22Rv1 (cell line): Measurements from ENCODE around the gene GTPBP2.

ENCODE experiments used
- ZFX ChIP-seq: fragments of 450-650 bp; IDR thresholded peaks from 2 replicates; pipeline ENCODE4 v1.6.1; 2017; ENCODE audit warnings: antibody characterized with exemption, borderline replicate concordance
- TF ChIP-seq, protein P1 (sequence below): fragments of 450-650 bp; IDR thresholded peaks from 2 replicates; pipeline ENCODE4 v1.5.1; 2017; ENCODE audit warnings: mild to moderate bottlenecking

DNA sequence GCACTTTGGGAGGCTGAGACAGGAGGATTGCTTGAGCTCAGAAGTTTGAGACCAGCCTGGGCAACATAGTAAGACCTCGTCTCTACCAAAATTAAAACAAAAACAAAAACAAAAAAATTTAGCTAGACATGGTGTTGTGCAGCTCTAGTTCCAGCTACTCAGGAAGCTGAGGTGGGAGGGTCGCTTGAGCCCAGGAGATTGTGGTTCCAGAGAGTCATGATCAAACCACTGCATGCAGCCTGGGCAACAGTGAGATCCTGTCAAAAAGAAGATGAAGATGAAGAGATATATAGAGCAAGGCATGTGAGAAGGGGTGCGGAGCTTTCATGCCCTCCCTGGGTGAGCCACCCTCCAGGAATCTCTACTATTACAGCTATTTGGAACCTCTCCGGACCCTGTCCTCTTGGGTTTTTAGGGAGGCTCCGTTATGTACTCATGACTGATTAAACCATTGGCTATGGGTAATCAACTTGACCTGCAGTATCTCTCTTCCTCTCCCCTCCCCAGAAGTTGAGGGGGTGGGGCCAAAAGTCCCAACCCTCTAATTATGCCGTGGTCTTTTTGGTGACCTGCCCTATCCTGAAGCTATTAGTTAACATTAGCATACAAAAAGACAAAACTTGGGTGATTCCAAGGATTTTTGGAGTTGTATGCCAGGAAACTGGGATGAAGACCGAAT, 44.0 kb downstream of the GTPBP2 start:
- TF ChIP-seq, protein P1, sequence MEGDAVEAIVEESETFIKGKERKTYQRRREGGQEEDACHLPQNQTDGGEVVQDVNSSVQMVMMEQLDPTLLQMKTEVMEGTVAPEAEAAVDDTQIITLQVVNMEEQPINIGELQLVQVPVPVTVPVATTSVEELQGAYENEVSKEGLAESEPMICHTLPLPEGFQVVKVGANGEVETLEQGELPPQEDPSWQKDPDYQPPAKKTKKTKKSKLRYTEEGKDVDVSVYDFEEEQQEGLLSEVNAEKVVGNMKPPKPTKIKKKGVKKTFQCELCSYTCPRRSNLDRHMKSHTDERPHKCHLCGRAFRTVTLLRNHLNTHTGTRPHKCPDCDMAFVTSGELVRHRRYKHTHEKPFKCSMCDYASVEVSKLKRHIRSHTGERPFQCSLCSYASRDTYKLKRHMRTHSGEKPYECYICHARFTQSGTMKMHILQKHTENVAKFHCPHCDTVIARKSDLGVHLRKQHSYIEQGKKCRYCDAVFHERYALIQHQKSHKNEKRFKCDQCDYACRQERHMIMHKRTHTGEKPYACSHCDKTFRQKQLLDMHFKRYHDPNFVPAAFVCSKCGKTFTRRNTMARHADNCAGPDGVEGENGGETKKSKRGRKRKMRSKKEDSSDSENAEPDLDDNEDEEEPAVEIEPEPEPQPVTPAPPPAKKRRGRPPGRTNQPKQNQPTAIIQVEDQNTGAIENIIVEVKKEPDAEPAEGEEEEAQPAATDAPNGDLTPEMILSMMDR, result no peak
- no peak for TF ChIP-seq ZFX
